Measurements from ENCODE around the gene FOLR1. TPM values are rescaled to one million over a fixed set of nuclear protein-coding genes. Genes with fewer than 3 reads are reported as not detected.
A peak's percentile ranks its signal among the peaks of the same experiment; 100 is the strongest.

Gene FOLR1
- total RNA-seq, 4 donors from 2014 or later = not detected

- Histone ChIP-seq H3K27ac (peak overlapping the region; percentile 94 to 100 (median 98)), H3K4me3 (peak overlapping the region; percentile 88 to 98 (median 92)), H3K27me3 (no peaks in the 10 kb centered on the region), H3K4me1 (peaks cover 4 to 28% (median 11%) of the 10 kb centered on the region in 4 donors), H3K9me3 (no peaks in the 10 kb centered on the region), H3K36me3 (no peaks in the 10 kb centered on the region)
- no peak for TF ChIP-seq CTCF (IDR thresholded peaks at IDR 0.05)
- TF ChIP-seq POLR2A (IDR thresholded peaks at IDR 0.05) = no peak
- DNase-seq = no peak
Measured at GRCh38 chr11:72222106-72222891, 30.4 kb downstream of the FOLR1 start.

DNA sequence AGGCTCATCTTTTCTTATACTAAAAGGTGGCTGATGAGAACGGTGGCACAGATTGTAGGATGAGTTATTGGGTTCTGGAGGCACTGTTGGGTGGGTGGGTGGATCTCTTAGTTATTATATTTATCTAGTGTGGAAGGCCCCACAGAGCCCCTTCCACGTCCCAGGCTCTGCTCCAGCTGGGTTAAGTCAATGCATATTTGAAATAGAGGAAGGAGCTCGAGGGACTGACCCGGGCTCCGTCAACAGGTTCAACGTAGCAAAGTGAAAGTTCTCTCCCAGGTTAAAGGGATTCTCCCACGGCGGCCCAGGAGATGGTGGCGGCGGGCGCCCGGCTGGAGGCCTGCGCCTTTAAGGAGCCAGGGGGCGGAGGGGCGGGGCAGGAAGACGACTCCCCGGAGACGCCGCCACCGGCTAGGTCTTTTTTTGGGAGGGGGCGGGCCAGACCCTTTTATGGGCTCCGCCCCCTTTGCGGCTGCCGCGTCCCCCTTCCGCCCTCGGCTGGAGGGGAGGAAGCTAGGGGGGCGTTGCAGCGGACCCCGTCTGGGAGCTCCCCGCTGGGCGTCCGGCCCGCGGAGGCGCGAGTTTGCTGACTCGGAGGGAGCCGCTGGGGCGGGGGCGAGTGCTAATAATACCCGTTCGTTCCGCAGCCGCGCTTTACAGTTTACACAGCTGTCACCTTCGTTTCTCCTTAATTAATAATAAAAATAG, 31.1 kb downstream of the FOLR1 start:
- peaks cover 0 to under 1% (median 0%) of the 10 kb centered on the region in 3 donors for H3K36me3 ChIP-seq
- H3K27me3 ChIP-seq = no peaks in the 10 kb centered on the region
- H3K9me3 ChIP-seq = no peaks in the 10 kb centered on the region
- H3K4me3 ChIP-seq = peak overlapping the region; percentile 88 to 98 (median 92)
- peak overlapping the region; percentile 94 to 100 (median 98) for H3K27ac ChIP-seq
- DNase-seq = peak; percentile 96 to 98 (median 97)
- peaks cover 4 to 28% (median 11%) of the 10 kb centered on the region in 4 donors for H3K4me1 ChIP-seq
- peak; percentile 6 to 64 (median 50) for TF ChIP-seq CTCF (IDR thresholded peaks at IDR 0.05)
- peak; percentile 49 to 55 for TF ChIP-seq POLR2A (IDR thresholded peaks at IDR 0.05)

GRCh38 chr11:72223615-72224563, 31.9 kb downstream of the FOLR1 start:
- no peaks in the 10 kb centered on the region for H3K27me3 ChIP-seq
- peak; percentile 62 to 87 (median 87) for DNase-seq
- no peak for TF ChIP-seq CTCF (IDR thresholded peaks at IDR 0.05)
- H3K36me3 ChIP-seq = peaks cover 0 to 8% (median 0%) of the 10 kb centered on the region in 3 donors
- H3K27ac ChIP-seq = peak overlapping the region; percentile 94 to 100 (median 98)
- H3K4me1 ChIP-seq = peaks cover 4 to 28% (median 11%) of the 10 kb centered on the region in 4 donors
- peak overlapping the region; percentile 88 to 98 (median 92) for H3K4me3 ChIP-seq
- no peaks in the 10 kb centered on the region for H3K9me3 ChIP-seq

DNA sequence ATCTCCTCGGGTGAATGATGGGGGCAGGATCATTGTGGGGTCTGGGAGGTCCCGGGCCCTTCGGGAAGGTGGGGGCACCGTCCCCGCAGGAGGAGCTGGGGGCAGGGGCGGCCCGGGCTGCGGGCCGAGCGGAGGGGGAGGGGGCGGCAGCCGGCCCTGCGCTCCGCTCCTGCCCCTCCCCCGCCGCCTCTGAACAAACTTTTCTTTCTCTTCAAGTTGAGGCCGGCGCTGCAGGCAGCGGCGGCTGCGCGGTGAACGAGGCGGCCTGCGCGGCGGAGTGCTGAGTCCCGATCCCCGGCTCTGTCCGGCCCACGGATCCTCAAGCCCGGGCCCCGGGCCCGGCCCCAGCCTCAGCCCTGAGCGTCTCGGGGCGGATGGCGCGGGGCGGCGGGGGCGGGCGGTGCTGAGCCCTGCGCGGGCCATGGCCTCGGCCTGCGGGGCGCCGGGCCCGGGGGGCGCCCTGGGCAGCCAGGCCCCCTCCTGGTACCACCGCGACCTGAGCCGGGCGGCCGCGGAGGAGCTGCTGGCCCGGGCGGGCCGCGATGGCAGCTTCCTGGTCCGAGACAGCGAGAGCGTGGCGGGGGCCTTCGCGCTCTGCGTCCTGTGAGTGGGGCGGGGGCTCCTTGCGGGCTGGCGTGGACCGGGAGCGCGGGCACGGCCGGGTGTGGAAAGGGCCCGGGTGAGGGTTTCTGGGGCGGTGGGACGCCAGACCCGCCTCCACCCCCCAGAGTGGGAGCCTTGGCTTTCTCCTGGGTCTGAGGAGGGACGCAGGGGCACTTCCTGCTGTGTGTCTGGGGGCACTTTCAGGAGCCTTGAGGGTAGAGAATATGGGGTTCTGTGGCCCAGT, 32.8 kb downstream of the FOLR1 start, which contains the start of gene INPPL1:
Gene INPPL1 (plus strand): TSS at position 204 of the 847 bp plus-strand sequence. CDS start 218 bp downstream, at position 422.
- H3K4me3 ChIP-seq = peak within 1 kb of the TSS; percentile 88 to 98 (median 92)
- no peaks in the 10 kb centered on the region for H3K9me3 ChIP-seq
- peak within 1 kb of the TSS; percentile 94 to 100 (median 98) for H3K27ac ChIP-seq
- no peak for TF ChIP-seq POLR2A (IDR thresholded peaks at IDR 0.05)
- TF ChIP-seq CTCF (IDR thresholded peaks at IDR 0.05) = no peak
- DNase-seq = peak; percentile 53 to 74 (median 67)
- H3K36me3 ChIP-seq = peaks cover 0 to 17% (median 0%) of the 10 kb centered on the region in 3 donors
- H3K4me1 ChIP-seq = peaks cover 4 to 28% (median 11%) of the 10 kb centered on the region in 4 donors
- no peaks in the 10 kb centered on the region for H3K27me3 ChIP-seq
